Measurements from ENCODE around the gene ETV2.

Gene ETV2

GRCh38 chr19:35663981-35664380, 22.4 kb downstream of the ETV2 start:
- DNase-seq (ENCODE audit: low read depth) = no peak
- no peak overlapping the region for H3K4me3 ChIP-seq (ENCODE audit: low read depth, low read length)
- TF ChIP-seq CTCF (conservative IDR thresholded peaks at IDR 0.05; ENCODE audit: low read depth, low read length) = no peak

GRCh38 chr19:35665157-35665556, 23.6 kb downstream of the ETV2 start:
- H3K4me3 ChIP-seq (ENCODE audit: low read depth, low read length) = no peak overlapping the region
- no peak for TF ChIP-seq CTCF (conservative IDR thresholded peaks at IDR 0.05; ENCODE audit: low read depth, low read length)
- no peak for DNase-seq (ENCODE audit: low read depth)

- no peak for DNase-seq (ENCODE audit: low read depth)
- no peak overlapping the region for H3K4me3 ChIP-seq (ENCODE audit: low read depth, low read length)
- TF ChIP-seq CTCF (conservative IDR thresholded peaks at IDR 0.05; ENCODE audit: low read depth, low read length) = no peak
Measured at GRCh38 chr19:35665604-35666003, 24.1 kb downstream of the ETV2 start.

DNA sequence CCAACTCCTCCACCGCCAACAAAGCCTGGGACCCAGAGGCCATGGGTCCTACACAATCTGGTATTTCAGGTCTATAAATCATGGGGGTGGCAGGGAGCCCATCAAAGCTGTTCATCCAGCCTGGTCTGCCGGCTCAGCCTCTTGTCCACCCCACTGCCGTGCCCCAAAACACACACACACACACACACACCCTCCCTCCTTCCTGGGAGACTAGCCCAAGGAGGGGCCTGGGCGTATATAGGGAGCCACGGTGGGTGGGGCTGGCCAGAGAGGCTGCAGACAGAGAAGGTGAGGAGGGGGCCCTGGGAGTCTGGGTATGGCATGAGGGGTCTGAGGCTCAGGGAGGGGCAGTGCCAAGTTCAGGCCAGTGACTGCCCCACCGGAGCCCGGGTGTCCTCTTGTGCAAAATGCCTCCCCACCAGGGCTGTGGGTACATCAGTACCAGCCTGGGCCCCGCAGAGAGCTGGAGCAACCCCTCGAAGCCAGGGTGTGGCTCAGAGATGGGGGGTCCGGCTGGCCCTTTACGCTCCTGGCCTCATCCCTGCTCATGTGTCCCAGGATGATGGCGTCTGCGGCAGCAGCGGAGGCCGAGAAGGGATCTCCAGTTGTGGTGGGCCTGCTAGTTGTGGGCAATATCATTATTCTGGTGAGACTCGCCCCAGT, 24.8 kb downstream of the ETV2 start, which contains the start of gene UPK1A:
Gene UPK1A (plus strand): TSS at position 267 of the 663 bp plus-strand sequence. CDS start 296 bp downstream, at position 563.
- no peak for DNase-seq (ENCODE audit: low read depth)
- TF ChIP-seq CTCF (conservative IDR thresholded peaks at IDR 0.05; ENCODE audit: low read depth, low read length) = no peak
- no peak within 1 kb of the TSS for H3K4me3 ChIP-seq (ENCODE audit: low read depth, low read length)

- DNase-seq (ENCODE audit: low read depth) = no peak
- TF ChIP-seq CTCF (conservative IDR thresholded peaks at IDR 0.05; ENCODE audit: low read depth, low read length) = no peak
- no peak overlapping the region for H3K4me3 ChIP-seq (ENCODE audit: low read depth, low read length)
Measured at GRCh38 chr19:35669566-35669965, 28.0 kb downstream of the ETV2 start.

- no peak for DNase-seq (ENCODE audit: low read depth)
- no peak overlapping the region for H3K4me3 ChIP-seq (ENCODE audit: low read depth, low read length)
- TF ChIP-seq CTCF (conservative IDR thresholded peaks at IDR 0.05; ENCODE audit: low read depth, low read length) = no peak
Measured at GRCh38 chr19:35669974-35670373, 28.4 kb downstream of the ETV2 start.

DNA sequence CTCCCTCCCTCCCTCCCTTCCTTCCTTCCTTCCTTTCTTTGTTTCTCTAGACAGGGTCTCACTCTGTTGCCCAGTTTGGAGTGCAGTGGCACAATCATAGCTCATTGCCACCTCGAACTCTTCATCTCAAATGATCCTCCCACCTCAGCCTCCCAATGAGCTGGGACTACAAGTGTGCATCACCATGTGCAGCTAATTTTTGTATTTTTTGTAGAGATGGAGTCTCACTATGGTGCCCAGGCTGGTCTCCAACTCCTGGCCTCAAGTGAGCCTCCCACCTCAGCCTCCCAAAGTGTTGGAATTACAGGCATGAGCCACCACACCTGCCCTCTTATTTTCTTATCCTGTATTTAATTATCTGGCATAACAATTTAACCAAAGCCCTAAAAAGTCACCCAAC, 29.1 kb downstream of the ETV2 start:
- H3K4me3 ChIP-seq (ENCODE audit: low read depth, low read length) = no peak overlapping the region
- TF ChIP-seq CTCF (conservative IDR thresholded peaks at IDR 0.05; ENCODE audit: low read depth, low read length) = no peak
- no peak for DNase-seq (ENCODE audit: low read depth)

Data from choroid plexus epithelial cell (primary cell).